Hindlimb muscle (tissue), 1 donor: ENCODE data around the gene SERINC2. TPM values are rescaled to one million over a fixed set of nuclear protein-coding genes. Genes with fewer than 3 reads are reported as not detected.
"Not testable (repeated sequence)": the region's sequence is repeated elsewhere in the genome, so short reads cannot be mapped to it uniquely, and the experiment has no call there.

Experiments used
- DNase-seq: peaks from one replicate; pipeline ENCODE4 v3.0.0-alpha.2; 2013
- polyA plus RNA-seq: library from polyadenylated mRNA; unstranded; fragments of 120-200 nt; gene quantifications from one replicate; pipeline ENCODE4 v1.2.1, GENCODE V29; 2013; ENCODE audit not compliant: insufficient read length

The SERINC2 gene
- polyA plus RNA-seq, 1 donor = 45.1 TPM

GRCh38 chr1:31415658-31416057, 2.6 kb downstream of the SERINC2 start:
- no peak for DNase-seq

- no peak for DNase-seq
These were observed 3.2 kb downstream of the SERINC2 start for GRCh38 chr1:31416101-31416736.

GRCh38 chr1:31417148-31417547, 4.1 kb downstream of the SERINC2 start:
- DNase-seq = no peak

GRCh38 chr1:31418626-31419323, 5.8 kb downstream of the SERINC2 start:
- DNase-seq = no peak

GRCh38 chr1:31420716-31421115, 7.7 kb downstream of the SERINC2 start:
- DNase-seq = no peak

- no peak for DNase-seq
These were observed 8.5 kb downstream of the SERINC2 start for GRCh38 chr1:31421371-31422040.

- peak; percentile 61 for DNase-seq
These were observed 9.7 kb downstream of the SERINC2 start for GRCh38 chr1:31422505-31423319.

- DNase-seq = no peak
These were observed 10.5 kb downstream of the SERINC2 start for GRCh38 chr1:31423418-31423947.

- no peak for DNase-seq
These were observed 11.6 kb downstream of the SERINC2 start for GRCh38 chr1:31424568-31424967.

GRCh38 chr1:31425301-31426081, 12.5 kb downstream of the SERINC2 start:
- DNase-seq = no peak

GRCh38 chr1:31426249-31426922, 13.4 kb downstream of the SERINC2 start:
- no peak for DNase-seq

GRCh38 chr1:31427322-31427721, 14.3 kb downstream of the SERINC2 start:
- no peak for DNase-seq

- no peak for DNase-seq
These were observed 15.6 kb downstream of the SERINC2 start for GRCh38 chr1:31428436-31429221.

GRCh38 chr1:31429583-31429982, 16.6 kb downstream of the SERINC2 start:
- DNase-seq = no peak

GRCh38 chr1:31431351-31432257, 18.6 kb downstream of the SERINC2 start:
- DNase-seq = not testable (repeated sequence)

GRCh38 chr1:31432592-31433395, 19.8 kb downstream of the SERINC2 start:
- DNase-seq = no peak

- no peak for DNase-seq
These were observed 20.4 kb downstream of the SERINC2 start for GRCh38 chr1:31433396-31433930.
